GM18502 (cell line): Measurements from ENCODE around the gene POMT2.
"Not testable (repeated sequence)": the region's sequence is repeated elsewhere in the genome, so short reads cannot be mapped to it uniquely, and the experiment has no call there.

Source experiments
- ATAC-seq: cut with Tn5 transposase; IDR thresholded peaks from one replicate; pipeline ENCODE4 v1.9.1; 2021; ENCODE audit warnings: mild to moderate bottlenecking; ENCODE audit not compliant: unreplicated experiment, poor library complexity

Gene POMT2, protein sequence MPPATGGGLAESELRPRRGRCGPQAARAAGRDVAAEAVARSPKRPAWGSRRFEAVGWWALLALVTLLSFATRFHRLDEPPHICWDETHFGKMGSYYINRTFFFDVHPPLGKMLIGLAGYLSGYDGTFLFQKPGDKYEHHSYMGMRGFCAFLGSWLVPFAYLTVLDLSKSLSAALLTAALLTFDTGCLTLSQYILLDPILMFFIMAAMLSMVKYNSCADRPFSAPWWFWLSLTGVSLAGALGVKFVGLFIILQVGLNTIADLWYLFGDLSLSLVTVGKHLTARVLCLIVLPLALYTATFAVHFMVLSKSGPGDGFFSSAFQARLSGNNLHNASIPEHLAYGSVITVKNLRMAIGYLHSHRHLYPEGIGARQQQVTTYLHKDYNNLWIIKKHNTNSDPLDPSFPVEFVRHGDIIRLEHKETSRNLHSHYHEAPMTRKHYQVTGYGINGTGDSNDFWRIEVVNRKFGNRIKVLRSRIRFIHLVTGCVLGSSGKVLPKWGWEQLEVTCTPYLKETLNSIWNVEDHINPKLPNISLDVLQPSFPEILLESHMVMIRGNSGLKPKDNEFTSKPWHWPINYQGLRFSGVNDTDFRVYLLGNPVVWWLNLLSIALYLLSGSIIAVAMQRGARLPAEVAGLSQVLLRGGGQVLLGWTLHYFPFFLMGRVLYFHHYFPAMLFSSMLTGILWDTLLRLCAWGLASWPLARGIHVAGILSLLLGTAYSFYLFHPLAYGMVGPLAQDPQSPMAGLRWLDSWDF

DNA sequence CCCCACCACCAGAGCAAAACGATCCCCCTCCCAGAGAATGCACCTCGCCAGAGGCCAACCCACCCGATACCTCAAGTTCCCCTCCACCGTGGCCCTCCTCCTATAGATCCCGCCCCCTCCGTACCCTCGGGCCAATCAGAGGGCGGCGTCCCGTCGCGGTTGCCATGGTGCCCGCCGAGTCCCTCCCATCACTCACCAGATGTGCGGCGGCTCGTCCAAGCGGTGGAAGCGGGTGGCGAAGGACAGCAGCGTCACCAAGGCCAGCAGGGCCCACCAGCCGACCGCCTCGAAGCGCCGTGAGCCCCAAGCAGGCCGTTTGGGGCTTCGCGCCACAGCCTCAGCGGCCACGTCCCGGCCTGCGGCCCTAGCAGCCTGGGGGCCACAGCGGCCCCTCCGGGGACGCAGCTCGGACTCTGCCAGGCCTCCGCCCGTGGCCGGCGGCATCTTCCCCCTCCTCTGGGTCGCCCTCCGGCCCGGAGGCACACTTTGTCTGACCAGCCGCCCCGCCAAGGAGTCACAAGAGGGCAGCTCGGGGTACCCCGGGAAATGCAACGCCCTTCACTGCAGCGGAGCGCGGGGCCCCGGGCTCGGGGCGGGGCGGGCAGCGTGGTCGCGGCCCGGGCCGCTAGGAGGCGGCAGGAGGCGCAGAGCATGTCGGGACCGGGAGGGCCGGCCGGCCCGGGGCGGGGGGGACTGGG lies at the start of gene POMT2:
Gene POMT2, minus strand, starts transcription at position 646 of the 698 bp plus-strand sequence. Its CDS starts 202 bp downstream, at position 444.
- ATAC-seq = peak; percentile 74

DNA sequence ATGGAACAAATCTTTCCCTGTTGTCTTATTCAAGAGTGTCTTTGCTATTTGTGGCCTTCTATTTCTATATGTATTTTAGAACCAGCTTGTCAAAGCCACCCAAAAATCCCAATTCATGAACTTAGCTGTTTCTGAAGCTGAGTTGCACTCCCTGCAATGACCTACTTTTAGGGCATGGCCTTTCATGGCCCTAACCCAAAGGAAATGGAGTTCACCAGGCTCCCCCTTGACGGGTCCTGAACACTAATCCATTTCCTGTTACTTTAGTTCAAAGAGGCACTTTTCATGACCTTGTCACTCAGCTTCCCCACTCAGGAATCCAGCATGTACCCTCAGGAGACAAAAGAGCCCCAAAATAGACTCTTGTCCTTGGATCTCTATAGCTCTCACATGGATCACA lies 48.6 kb upstream of the POMT2 start:
- no peak for ATAC-seq

DNA sequence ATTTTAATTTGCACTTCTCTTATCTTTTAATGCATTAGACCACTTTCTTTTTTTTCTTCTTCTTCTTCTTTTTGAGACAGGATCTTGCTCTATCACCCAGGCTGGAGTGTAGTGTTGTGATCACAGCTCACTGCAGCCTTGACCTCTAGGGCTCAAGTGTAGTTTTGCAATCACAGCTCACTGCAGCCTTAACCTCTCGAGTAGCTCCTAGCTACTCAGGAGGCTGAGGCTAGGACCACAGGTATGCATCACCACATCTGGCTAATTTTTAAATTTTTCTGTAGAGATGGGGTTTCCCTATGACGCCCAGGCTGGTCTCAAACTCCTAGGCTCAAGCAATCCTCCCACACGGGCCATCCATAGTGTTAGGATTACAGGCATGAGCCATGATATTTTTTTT lies 43.5 kb upstream of the POMT2 start:
- ATAC-seq = no peak

DNA sequence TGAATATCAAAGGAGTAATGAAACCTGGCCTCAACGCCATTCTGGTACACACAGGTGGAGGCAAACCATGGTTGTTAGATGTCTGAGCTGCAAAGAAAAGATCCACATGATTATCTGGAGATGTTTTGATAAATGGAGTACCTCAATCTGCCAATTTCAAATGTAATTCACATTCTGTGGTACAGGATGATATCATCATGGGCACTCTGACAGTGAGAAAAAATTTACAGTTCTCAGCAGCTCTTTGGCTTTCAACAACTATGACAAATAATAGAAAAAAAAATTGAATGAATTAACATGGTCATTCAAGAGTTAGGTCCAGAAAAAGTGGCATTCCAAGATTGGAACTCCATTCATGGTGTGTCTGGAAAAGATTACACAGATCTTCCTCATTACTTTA lies 38.9 kb upstream of the POMT2 start:
- ATAC-seq = no peak

DNA sequence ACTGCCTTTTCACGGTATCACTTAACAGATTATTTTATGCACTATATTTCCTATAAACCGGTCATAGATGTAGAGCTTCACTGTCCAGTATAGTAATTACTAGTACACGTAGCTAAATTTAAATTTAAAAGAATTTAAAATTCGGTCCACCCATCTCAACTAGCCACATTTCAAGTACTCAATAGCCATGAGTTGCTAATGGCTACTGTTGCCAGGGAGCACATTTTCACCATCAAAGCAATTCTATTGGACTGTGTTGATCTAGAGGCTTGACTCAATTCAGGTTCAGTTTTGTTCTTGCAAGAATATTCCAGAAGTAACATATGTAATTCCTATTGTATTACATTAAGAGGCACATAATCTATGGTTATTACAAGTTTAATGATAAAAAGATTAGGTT lies 36.2 kb upstream of the POMT2 start:
- ATAC-seq = no peak

DNA sequence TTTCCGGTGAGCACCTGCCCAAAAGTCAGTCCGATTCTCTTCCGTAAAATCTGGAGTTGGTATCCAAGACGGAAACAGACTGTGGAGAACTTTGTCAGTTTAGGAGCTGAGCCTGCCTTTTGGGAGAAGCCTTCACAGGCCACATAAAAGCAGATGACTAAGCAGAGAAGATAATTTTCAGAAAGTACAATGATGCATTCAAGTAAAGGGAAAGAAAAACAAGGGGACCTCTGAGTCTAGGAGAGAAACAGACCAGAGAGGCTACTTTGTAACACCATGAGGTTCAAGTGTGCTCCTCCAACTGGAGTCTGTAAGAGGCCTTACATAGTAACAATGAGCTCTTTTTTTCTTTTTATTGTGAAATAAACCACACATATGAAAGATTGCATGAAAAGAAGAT lies 35.1 kb upstream of the POMT2 start:
- no peak for ATAC-seq

DNA sequence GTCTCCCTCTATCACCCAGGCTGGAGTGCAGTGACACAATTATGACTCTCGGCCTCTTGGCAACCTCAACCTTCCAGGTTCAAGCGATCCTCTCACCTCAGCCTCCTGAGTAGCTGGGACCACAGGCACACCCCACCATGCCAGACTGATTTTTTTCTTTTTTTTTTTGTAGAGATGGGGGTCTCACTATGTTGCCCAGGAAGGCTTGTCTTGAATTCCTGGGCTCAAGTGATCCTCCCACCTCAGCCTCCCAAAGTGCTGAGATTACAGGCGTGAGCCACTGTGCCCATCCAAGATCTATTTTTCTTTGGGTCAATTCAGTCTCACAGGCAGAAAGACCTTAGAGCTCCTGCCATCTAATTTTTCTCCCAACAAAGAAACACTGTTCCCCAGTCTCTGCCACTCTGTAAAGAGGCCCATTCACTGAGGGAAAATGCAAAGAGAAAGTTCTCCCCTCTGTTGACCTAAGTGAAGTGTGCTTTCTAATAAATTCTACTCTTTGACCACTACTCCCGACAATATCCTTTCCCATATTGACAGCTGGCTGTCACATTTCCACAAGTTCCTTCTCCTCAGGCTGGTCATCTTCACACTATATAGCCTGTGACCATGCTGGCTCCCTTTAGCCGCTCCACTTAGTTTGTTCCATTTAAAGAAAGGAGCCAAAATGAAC lies 32.9 kb upstream of the POMT2 start:
- ATAC-seq = no peak

DNA sequence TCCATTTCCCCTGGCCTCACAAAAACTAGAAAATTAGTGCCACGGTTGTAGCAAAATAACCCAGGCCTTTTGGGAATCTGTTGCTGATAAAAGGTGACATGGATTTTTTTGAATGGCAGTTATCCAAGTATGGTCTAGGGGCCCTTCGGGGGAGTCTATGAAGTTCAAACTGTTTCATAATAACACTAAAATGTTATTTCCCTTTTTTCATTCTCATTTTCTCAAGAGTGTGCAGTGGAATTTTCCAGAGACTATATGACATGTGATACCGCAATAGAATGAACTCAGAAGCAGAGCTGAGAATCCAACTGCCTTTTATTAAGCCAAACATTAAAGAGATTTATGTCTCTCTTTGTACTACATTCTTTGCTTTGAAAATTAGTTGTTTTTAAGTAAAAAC lies 27.1 kb upstream of the POMT2 start:
- ATAC-seq = no peak

DNA sequence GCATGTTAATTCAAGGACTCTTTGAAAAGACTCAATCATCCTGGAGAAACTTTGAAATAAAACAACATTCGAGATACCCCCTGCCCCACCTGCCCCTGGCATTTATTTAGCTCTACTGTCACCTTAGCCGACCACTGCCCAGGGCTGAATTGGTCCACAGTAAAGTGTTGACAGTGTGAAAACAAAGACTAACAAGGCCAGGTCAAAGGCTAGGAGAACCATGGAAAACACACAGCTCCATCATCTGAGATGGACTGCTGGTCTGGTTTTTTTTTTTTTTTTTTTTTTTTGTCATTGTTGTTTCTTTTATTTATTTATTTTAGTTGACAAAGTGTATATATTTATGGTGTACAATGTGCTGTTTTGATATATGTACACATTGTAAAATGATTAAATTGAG lies 25.8 kb upstream of the POMT2 start:
- no peak for ATAC-seq

DNA sequence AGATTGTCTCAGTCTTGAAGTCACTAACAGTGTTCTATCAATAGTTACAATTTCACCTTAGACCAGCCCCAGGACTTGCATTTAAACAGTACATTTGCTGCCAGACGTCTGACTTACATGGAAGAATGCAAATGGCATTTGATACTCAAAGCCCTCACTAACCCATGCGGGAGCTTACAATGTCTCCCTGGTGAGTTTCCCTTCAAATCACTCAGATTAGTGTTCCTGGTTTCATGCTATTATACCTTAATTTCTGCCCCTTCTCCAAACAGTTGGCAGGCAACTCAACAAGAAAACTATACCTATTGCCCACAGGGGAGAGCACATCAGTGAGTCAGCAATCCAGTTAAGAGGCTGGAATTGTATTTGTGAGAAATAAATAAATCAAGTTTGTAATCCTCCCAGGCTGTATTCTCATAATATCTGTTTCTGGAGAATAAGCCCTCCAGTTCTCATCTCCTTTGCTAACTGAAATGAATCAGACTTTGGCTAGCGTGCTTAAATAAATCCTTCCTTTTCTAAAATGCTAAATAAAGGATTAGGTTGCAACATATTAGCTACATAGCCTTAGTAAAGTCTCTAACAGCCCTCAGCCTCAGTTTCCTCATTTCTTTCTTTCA lies 23.8 kb upstream of the POMT2 start:
- no peak for ATAC-seq

DNA sequence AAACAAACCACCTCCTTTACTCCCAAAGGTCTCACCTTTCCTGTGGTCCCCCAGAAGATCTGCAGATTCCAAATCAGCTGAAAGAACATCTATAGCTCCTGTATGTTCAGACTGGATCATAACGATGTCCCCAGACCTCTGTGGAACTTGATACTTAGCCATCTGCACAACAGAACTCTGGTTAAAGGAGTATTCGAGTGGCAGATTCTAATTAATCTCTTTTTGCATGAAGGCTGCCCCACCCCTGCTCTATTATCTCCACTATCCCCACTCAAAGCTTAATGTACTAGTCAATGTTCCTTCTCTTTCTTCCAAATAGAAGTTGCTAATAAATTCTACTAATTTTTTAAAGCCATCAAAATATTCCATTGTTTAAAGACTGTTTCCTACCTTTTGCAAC lies 23.0 kb upstream of the POMT2 start:
- no peak for ATAC-seq

DNA sequence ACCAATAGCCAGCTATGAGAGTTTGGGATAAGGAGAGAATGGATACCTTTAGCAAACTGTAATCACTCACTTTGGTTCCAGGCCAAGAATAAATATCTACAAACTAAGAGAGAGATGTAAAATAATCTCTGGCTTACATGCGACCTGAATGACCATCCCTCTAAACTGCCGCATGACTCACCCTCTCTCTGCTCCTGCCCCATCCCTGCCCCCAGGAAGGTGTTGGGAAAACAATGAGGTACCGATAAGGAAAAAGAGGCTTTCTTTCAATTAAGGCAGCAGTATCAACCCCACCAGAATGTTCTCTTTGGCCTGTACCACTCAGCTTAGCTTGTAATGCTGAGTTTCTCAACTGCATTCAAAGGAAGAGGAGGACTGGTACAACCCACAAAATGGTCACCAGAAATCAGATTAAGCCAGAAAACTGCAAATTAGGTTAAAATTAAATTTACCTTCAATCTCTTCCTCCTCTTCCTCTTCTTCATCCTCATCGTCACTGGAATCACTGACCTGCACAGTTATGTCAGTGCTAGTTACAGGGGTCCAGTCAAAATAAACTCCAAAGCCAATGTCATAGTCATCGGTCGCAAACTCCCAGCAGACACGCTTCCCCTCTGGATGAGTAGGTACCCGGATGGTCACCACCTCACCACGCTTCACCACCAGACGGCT lies 22.2 kb upstream of the POMT2 start:
- ATAC-seq = no peak

DNA sequence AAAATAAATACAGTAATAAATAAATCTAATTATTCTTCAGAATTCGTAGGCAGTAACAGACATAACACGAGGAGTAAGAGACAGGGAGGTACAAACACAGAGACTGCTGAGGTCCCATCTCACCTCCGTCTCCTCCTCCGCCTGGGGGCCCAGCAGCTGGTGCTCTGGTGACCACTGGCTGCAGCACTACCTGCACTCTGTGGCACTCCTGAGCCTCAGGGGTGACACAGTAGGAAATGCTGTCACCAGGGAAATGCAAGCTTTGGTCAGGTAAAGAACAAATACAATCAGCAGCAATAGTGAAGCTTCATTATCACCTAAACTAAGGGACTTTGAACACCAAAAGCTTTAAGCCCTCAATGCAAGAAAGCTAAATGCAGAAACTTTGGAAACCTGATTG lies 19.7 kb upstream of the POMT2 start:
- no peak for ATAC-seq

DNA sequence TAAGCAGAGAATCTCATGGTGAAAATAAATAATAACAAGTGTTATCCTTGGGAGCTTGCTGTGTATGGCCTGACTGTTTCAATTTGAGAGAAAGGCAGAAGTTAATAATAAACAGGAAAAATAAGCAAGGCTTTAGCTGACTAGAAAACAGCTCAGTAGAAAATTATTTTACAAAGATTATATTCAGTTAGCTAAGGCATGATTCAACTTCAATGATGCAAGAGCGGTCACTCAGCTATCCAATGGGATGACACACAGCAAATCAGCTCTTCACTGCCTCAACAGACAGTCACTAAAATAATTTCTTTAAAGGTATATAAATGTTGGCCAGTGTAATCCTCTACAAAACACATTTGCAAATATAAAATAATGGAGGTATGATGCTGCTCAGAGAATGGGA lies 18.7 kb upstream of the POMT2 start:
- ATAC-seq = no peak

DNA sequence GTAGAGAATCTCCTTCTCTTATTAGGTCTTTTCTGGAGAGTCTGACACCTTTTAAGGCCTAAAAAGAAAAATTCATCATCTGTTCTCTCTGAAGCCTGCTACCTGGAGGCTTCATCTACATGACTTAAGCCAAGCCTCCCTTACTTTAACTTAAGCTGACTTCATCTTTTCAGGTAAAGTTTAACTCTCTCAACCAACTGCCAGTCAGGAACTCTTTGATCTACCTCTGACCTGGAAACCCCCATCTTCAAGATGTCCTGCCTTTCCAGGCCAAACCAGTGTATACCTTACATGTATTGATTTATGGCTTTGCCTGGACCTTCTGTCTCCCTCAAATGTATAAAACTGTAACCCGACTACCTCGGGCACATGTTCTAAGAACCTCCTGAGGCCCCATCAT lies 17.6 kb upstream of the POMT2 start:
- ATAC-seq = no peak

DNA sequence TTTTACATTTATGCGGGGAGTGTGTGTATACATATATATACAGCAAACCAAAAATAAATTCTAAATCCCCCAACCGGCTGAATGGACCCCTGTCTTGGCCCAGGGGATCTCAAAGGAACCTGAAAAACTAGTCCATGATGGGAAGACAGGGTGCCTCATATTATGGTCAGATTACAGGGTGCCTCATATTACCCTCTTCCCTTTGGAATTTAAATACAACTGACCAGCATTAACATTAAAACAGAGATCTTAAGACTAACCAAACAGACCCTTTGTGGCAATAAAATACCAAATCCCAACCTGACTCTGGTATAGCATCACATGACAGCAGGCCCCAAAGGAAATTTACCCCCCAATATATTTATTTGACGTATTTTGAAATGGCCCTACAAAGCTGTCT lies 17.2 kb upstream of the POMT2 start:
- ATAC-seq = no peak

DNA sequence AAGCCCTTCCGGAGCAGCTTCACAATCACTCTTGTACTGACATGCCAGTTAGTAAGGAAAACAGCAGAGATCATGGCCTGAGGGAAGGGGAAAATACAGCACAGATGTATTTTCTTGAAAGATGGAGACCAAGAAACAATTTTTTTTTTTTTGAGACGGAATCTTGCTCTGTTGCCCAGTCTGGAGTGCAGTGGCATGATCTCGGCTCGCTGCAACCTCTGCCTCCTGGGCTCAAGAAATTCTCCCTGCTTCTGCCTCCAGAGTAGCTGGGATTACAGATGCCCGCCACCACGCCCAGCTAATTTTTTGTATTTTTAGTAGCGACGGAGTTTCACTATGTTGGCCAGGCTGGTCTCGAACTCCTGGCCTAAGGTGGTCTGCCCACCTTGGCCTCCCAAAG lies 16.6 kb upstream of the POMT2 start:
- ATAC-seq = not testable (repeated sequence)

DNA sequence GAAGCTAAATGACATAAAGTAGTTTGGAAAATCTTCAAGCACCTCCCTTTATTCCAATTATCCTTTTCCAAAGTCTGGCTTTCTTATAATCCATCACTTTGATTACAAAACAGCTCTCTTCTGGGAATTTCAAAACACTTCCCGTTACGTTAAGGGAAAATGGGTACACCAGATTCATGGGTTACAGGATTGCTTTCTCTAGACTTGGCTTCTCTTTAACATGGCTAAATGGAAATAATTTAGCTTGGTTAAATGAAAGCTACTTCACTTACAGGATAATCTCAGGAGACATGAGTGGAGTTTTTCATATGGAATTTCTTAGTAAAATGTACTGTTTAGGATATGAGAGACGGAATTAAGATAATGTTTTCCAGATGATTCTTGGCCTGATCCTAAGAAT lies 14.9 kb upstream of the POMT2 start:
- ATAC-seq = no peak

DNA sequence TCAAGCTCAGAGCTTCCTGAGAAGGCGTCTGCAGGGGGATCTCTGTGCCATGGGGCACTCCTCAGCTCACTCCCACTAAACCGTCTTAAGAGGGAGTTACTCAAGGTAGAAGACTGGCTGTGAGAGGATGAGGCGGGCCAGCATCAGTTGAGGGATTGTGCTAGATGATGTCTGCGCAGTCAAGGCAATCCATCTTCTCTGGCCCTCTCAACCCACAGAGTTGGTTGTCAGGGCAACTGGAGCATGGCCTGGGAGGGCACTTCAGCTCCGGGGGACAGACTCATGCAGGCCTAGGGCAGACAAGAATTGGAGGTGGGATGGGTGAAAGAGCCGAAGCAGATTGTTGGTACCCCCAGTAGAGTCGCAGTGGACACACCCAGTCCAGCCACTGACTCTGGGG lies 9.2 kb upstream of the POMT2 start:
- no peak for ATAC-seq

DNA sequence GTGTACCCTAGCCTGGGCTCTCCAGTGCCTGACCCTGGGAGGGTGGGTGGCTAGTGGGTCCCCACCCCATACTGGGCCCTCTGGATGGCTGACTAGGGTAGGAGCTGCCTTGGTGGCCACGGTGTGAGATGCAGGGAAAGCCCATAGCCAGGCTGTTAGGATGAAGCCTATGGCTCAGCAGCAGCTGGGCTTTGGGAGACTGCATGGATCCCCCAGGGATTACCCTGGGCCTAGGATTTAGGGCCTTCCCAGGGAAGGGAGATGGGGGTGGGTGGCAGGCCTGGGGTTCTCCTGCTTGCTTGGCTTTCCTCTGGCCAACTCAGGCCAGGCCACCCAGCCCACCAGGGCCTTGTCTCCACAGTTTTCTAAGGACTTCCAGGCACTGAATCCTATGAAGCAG lies 6.4 kb upstream of the POMT2 start:
- no peak for ATAC-seq
